Panc1 (cell line): ENCODE results near the gene WASF3. TPM values are rescaled to one million over a fixed set of nuclear protein-coding genes. Genes with fewer than 3 reads are reported as not detected.
A peak's percentile ranks its signal among the peaks of the same experiment; 100 is the strongest.

ENCODE experiments used
- ATAC-seq: fragments of 200-7000 bp; cut with Tn5 transposase; 2 replicates; pipeline ENCODE4 v1.9.1; 2020; ENCODE audit warnings: mild to moderate bottlenecking, moderate library complexity
- Bru-seq: library from RNA; stranded (reverse); fragments of 400-500 nt; gene quantifications from one replicate; lab custom pipeline; 2021; lab: Mats Ljungman, UMichigan
- BruChase-seq, 2 experiments: library from RNA; stranded (reverse); fragments of 400-500 nt; gene quantifications; one replicate each; lab custom pipeline; 2021; lab: Mats Ljungman, UMichigan
- BruUV-seq: library from RNA; stranded (reverse); fragments of 400-500 nt; replicated peaks from 2 replicates; lab custom pipeline; 2021; lab: Mats Ljungman, UMichigan
- CTCF ChIA-PET: fragments of 300-600 bp; sonication (Branson Sonifier 250); formaldehyde crosslinking; loops from one replicate; lab custom pipeline; 2022; ENCODE audit warnings: antibody characterized with exemption; lab: Charles Lee
- POLR2A ChIA-PET: fragments of 300-600 bp; sonication (Branson Sonifier 250); formaldehyde crosslinking; loops from one replicate; lab custom pipeline; 2022; ENCODE audit warnings: antibody characterized with exemption; lab: Charles Lee
- DNase-seq: peaks from one replicate; pipeline ENCODE4 v3.0.0-alpha.2; 2010; ENCODE audit warnings: low read depth, low spot score
- H3K27ac ChIP-seq: 2 replicates; pipeline ENCODE4 v1.5.1; 2011; ENCODE audit warnings: mild to moderate bottlenecking, low read length, inconsistent platforms
- H3K27me3 ChIP-seq: fragments of 200-500 bp; sonication (Bioruptor generic); 2 replicates; pipeline ENCODE4 v1.6.0; 2014; ENCODE audit warnings: low read length, inconsistent platforms; ENCODE audit not compliant: control insufficient read depth, insufficient read depth
- H3K36me3 ChIP-seq: fragments of 200-500 bp; sonication (Bioruptor generic); 2 replicates; pipeline ENCODE4 v1.5.1; 2014; ENCODE audit warnings: inconsistent platforms, mild to moderate bottlenecking, low read length, moderate library complexity; ENCODE audit not compliant: control insufficient read depth, insufficient read depth
- H3K4me1 ChIP-seq: 2 replicates; pipeline ENCODE4 v1.5.1; 2011; ENCODE audit warnings: inconsistent platforms, mild to moderate bottlenecking, low read length, moderate library complexity; ENCODE audit not compliant: control insufficient read depth, insufficient read depth
- H3K4me3 ChIP-seq, 2 experiments: 2 replicates each; pipeline ENCODE4 v1.5.1; 2011 to 2012; ENCODE audit warnings: low read depth in 2 of 2, low read length in 2 of 2, mild to moderate bottlenecking in 2 of 2, inconsistent platforms in 1 of 2, moderate library complexity in 1 of 2
- H3K9me3 ChIP-seq: fragments of 200-500 bp; sonication (Bioruptor generic); 2 replicates; pipeline ENCODE4 v1.5.1; 2014; ENCODE audit warnings: low read depth, mild to moderate bottlenecking, inconsistent platforms, low read length, moderate library complexity; ENCODE audit not compliant: control insufficient read depth, insufficient read depth
- CTCF ChIP-seq: fragments of 450-650 bp; IDR thresholded peaks from 2 replicates; pipeline ENCODE4 v1.5.1; 2017; ENCODE audit warnings: mild to moderate bottlenecking
- POLR2AphosphoS5 ChIP-seq: IDR thresholded peaks from 2 replicates; pipeline ENCODE4 v1.6.1; 2012; ENCODE audit warnings: mild to moderate bottlenecking, low read depth, low read length, moderate library complexity
- REST ChIP-seq, 2 experiments: IDR thresholded peaks; 2 replicates each; pipeline ENCODE4 v1.6.1; 2011 to 2012; ENCODE audit warnings: low read depth in 2 of 2, control low read depth in 1 of 2, low read length in 1 of 2, mild to moderate bottlenecking in 1 of 2, moderate library complexity in 1 of 2; ENCODE audit not compliant: insufficient read depth in 1 of 2
- SIN3A ChIP-seq: IDR thresholded peaks from 2 replicates; pipeline ENCODE4 v1.6.1; 2012; ENCODE audit warnings: low read depth, mild to moderate bottlenecking, low read length, moderate library complexity, borderline replicate concordance; ENCODE audit not compliant: insufficient read depth
- TCF7L2 ChIP-seq: IDR thresholded peaks from 2 replicates; pipeline ENCODE4 v1.6.1; 2011; ENCODE audit warnings: mild to moderate bottlenecking, low read depth, low read length, inconsistent platforms
- in situ Hi-C: cut with HindIII; loops from 2 replicates; pipeline ENCODE4 v1.10.0; 2016; ENCODE audit warnings: low sequenced_read_pairs, low pct_unique_long_range_greater_than_20kb
- intact Hi-C: fragments of 100-400 bp; cut with micrococcal nuclease; formaldehyde crosslinking; loops from one replicate; pipeline ENCODE4 v1.10.0; 2022; ENCODE audit not compliant: unreplicated experiment
- long read RNA-seq: library from polyadenylated mRNA; unstranded; transcript quantifications from one replicate; pipeline ENCODE4 v2.0.0, GENCODE V29; 2021; ENCODE audit not compliant: unreplicated experiment
- polyA plus RNA-seq: library from polyadenylated mRNA; unstranded; fragments of >200 nt; gene quantifications from one replicate; pipeline ENCODE4 v1.2.1, GENCODE V29; 2012; ENCODE audit warnings: missing spikeins; ENCODE audit not compliant: insufficient read length
- total RNA-seq: library from RNA; stranded (reverse); gene quantifications from one replicate; pipeline ENCODE4 v1.2.1, GENCODE V29; 2021; ENCODE audit not compliant: unreplicated experiment

WASF3 gene
- 20.2 TPM for total RNA-seq
- polyA plus RNA-seq: 7.5 TPM
- Bru-seq, nascent RNA: percentile 68 among the genes with signal in this experiment
- percentile 60 among the genes with signal in this experiment for BruChase-seq, experiment 1, labeled RNA remaining after a 2-hour chase
- BruChase-seq, experiment 2, labeled RNA remaining after a 6-hour chase: percentile 64 among the genes with signal in this experiment
- long read RNA-seq, full-length matches to known transcripts: 1 of 17 reads
- long read RNA-seq, partial matches to known transcripts: 9 of 17 reads
- long read RNA-seq, other reads (novel, unspliced or antisense): 7 of 17 reads

GRCh38 chr13:26557393-26558073 lies at the start of gene WASF3:
Gene WASF3, plus strand, starts transcription at chr13:26557683. Its CDS starts 84,588 bp downstream, at chr13:26642271.
- ATAC-seq: peak; percentile 98
- POLR2A ChIA-PET: interaction anchor here (0.6 kb wide), 3 partner anchors 36 to 289 kb away, joined by 3 to 11 read pairs (median 7); no protein-coding TSS in a partner anchor
- Histone ChIP-seq H3K27ac (no peak within 1 kb of the TSS; the same call in 1 of the 2 replicates), H3K4me1 (peaks cover 15% of the 10 kb centered on the region), H3K4me3 (peak within 1 kb of the TSS; percentile 60 to 65), H3K27me3 (no peaks in the 10 kb centered on the region), H3K9me3 (no peaks in the 10 kb centered on the region), H3K36me3 (no peaks in the 10 kb centered on the region)
- intact Hi-C loops (no loop called here), in situ Hi-C loops (no loop called here)
- BruUV-seq: no TSS peak
- CTCF ChIA-PET: interaction anchor here (1.0 kb wide), 1 partner anchor 141 kb away, joined by 3 read pairs; no protein-coding TSS in a partner anchor
- peak; percentile 12 for DNase-seq
- no peak for TF ChIP-seq SIN3A
- TF ChIP-seq CTCF: no peak
- no peak for TF ChIP-seq TCF7L2

GRCh38 chr13:26508885-26509284 lies 48.6 kb upstream of the WASF3 start:
- no TSS peak for BruUV-seq
- ATAC-seq (no peak), DNase-seq (no peak)
- 0 out of 2 replicates have a peak, but pooled peaks cover 4% of the 10 kb centered on the region for H3K9me3 ChIP-seq
- no peak overlapping the region for H3K4me3 ChIP-seq
- no peak for TF ChIP-seq TCF7L2
- no peak overlapping the region for H3K27ac ChIP-seq
- H3K27me3 ChIP-seq: no peaks in the 10 kb centered on the region
- CTCF ChIA-PET: no interaction called here
- POLR2A ChIA-PET: no interaction called here
- no peaks in the 10 kb centered on the region for H3K36me3 ChIP-seq
- intact Hi-C loops (no loop called here), in situ Hi-C loops (no loop called here)
- H3K4me1 ChIP-seq: no peaks in the 10 kb centered on the region

GRCh38 chr13:26509491-26509890 lies 48.0 kb upstream of the WASF3 start:
- Histone ChIP-seq H3K36me3 (no peaks in the 10 kb centered on the region), H3K27ac (no peak overlapping the region), H3K27me3 (no peaks in the 10 kb centered on the region), H3K9me3 (0 out of 2 replicates have a peak, but pooled peaks cover 4% of the 10 kb centered on the region), H3K4me1 (no peaks in the 10 kb centered on the region), H3K4me3 (no peak overlapping the region)
- intact Hi-C loops (no loop called here), in situ Hi-C loops (no loop called here)
- no TSS peak for BruUV-seq
- POLR2A ChIA-PET: no interaction called here
- DNase-seq (no peak), ATAC-seq (no peak)
- CTCF ChIA-PET: no interaction called here
- TF ChIP-seq REST (IDR thresholded peaks at IDR 0.05; ENCODE audit: insufficient read depth in 1 of 2, low read depth in 2 of 2, low read length in 1 of 2): no peak
- no peak for TF ChIP-seq CTCF
- no peak for TF ChIP-seq POLR2AphosphoS5
- TF ChIP-seq TCF7L2: no peak
- no peak for TF ChIP-seq SIN3A
